Stimulated activated naive CD4-positive, alpha-beta T cell treated with Interleukin-2 at 50 U/mL for 16 hours (primary cell): ENCODE results near the gene MATK.

Experiments
- DNase-seq: peaks from one replicate; lab custom pipeline; 2025; lab: John Stamatoyannopoulos, UW

The MATK gene

DNA sequence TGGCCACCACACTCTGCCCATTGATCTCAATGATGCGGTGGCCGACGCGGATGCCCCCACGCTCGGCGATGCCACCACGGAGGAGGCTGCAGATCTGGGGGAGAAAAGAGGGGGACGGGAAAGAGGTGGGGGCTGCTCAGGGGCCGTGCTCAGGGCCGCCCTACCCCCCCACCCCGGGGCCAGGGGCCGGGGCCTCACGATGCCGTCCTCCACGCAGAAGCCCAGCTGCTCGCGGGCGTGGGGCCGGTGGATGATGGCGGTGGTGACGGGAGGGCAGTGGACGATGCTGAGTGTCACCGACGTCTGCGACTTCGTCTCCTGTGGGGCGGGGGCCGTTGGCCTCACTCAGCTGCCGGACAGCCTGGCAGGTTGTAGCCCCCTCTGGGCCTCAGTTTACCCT is 34.9 kb downstream of the MATK start:
- DNase-seq, result no peak

DNA sequence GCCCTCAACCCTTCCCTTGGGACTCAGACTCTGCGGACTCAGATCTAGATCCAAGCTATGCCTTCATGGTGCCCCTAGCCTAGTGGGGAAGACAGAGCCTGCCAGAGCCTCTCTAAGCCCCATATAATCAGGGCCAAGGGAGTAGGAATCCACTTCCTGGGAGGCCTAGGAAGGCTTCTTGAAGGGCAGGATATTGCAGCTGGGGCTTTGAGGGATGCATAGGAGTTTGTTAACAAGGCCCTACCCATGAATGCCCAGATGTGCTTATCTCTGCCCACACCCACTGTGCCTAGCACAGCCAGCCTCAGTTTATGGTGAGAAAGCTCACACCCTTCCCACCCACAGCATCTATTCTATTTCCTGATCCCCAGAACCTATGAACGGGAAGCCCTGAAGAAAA is 36.0 kb downstream of the MATK start:
- no peak for DNase-seq

DNA sequence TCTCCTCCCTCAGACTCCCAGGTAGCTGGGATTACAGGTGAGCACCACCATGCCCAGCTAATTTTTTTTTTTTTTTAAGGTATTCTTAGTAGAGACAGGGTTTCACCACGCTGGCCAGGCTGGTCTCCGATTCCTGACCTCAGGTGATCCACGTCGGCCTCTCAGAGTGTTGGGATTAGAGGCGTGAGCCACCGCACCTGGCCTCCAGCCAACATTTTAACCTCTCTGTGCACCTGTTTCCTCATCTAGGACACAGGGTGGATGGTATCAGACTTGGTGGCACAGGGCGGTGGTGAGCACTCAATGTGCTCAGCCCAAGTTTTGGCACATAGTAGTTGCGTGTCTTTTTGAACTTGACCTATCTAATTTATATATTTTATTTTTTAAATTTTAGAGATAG is 37.2 kb downstream of the MATK start:
- DNase-seq, result no peak

DNA sequence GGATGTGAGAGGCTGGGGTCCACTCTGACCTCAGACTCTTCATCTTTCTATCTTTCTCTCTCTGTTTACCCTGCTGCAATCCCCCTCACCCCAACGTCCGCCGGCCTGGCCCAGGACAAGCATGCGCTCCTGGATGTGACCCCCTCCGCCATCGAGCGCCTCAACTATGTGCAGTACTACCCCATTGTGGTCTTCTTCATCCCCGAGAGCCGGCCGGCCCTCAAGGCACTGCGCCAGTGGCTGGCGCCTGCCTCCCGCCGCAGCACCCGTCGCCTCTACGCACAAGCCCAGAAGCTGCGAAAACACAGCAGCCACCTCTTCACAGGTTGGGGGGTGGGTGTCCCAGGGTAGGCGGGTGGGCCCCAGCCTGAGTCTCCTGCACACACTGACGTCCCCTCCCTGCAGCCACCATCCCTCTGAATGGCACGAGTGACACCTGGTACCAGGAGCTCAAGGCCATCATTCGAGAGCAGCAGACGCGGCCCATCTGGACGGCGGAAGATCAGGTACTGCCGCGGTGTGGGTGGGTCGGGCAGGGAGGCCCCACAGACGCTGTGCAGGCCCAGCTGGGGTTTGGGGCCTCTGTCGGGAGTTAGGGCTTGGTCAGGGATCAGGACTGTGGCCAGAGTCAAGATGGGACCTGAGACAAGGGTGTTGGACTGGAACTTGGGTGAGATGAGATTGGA is 39.7 kb downstream of the MATK start:
- no peak for DNase-seq

DNA sequence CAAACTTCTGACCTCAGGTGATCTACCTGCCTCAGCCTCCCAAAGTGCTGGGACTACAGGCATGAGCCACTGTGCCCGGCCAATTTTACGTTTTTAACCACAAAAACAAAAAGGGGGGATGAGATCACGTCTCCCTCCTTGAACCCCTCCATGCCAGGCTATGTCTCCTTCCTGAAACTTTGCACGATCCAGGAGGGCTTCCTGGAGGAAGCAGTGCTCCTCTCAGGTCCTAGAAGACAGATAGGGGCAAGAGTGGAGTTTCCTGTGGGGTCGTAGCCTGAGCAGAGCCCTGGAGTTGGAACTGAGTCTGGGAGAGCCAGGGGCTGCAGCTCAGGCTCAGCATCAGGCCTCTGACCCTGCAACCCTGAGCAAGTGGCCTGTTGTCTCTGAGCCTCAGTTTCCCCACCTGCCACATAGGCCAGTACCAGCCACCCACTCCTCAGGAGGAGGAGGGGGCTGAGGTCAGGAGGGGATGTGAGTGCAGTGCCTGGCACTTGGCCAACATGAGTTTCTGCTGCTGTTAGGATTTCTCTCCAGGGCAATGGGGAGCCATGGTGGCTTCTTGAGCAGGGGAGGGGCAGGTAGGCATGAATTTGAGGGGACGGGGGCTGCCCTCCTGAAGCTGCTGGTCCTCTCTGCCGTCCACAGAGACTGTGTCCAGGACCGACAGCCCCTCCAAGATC is 40.7 kb downstream of the MATK start:
- no peak for DNase-seq

DNA sequence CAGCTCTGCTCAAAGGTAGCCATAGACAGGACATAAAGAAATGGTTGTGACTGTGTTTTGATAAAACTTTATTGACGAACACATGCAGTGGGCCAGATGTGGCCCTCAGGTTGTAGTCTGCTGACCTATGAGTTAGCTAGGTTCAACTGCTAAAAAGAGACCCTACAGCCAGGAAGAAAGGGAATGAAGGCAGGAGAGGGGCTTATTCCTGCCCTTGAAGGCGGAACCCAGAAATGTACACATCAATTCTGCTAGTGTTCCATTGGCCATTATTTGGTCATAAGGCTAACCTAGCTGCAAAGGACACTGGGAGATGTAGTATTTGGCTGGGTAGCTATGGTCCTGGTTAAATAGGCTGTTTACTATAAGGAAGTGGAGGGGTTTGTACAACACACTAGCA is 42.7 kb downstream of the MATK start:
- DNase-seq, result no peak

DNA sequence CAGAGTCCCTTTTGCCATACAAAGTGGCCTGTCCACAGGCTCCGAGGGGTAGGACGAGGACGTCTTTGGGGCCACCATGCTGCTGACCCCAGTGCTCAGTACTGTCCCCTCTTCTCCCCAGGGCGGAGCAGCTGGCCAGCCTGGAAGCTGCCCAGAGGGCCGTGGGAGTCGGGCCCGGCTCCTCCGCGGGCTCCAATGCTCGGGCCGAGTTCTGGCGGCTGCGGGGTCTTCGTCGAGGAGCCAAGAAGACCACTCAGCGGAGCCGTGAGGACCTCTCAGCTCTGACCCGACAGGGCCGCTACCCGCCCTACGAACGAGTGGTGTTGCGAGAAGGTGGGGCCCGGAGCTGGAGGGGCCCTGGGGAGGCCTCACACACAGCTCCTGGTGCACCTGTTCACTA is 45.8 kb downstream of the MATK start:
- DNase-seq, result no peak

DNA sequence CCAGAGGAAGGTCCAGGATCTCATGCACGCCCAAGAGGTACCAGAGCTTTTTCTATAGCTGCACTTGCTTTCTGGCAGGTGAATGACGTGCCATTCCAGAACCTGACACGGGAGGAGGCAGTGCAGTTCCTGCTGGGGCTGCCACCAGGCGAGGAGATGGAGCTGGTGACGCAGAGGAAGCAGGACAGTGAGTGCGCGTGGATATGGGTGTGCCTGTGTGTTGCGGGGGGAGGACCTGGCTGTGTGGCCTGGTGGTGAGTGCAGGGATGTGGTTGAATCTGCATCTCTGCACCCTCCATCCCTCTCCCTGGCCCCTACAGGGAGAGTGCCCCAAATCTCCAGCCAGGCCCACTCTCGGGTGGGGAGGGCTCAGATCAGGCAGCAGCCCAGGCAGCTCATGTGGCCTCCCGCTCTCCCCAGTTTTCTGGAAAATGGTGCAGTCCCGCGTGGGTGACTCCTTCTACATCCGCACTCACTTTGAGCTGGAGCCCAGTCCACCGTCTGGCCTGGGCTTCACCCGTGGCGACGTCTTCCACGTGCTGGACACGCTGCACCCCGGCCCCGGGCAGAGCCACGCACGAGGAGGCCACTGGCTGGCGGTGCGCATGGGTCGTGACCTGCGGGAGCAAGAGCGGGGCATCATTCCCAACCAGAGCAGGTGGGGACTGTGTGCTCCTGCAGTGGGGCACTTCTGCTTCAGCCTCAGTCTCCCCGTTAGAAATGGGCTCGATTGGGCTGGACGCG is 47.5 kb downstream of the MATK start:
- DNase-seq, result no peak

DNA sequence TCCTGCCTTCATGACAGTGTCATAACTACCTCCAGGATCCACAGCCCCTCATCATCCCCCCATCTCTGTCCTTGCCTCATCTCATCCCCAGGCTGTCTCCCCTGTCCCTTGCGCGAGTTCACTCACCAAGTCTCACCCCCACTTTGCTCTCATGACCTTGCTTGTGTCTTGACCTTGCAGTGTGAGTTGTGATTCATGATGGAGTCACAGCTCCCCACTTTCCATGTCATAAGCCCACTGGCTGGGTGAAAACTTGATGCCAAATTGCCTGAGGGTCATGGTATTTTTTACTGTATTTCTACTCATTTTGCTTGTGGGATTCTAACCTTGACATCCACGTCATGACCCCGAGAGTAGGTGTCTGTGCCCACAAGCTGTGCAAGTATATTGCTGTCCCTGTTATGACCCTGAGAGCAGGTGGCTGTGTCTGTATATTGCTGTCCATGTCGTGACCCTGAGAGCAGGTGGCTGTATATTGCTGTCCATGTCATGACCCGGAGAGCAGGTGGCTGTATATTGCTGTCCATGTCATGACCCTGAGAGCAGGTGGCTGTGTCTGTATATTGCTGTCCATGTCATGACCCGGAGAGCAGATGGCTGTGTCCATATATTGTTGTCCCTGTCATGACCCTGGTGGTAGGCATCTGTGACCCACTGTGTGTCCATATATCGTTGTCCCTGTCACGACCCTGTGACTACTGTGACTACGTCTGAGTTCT is 48.5 kb downstream of the MATK start:
- DNase-seq, result no peak

DNA sequence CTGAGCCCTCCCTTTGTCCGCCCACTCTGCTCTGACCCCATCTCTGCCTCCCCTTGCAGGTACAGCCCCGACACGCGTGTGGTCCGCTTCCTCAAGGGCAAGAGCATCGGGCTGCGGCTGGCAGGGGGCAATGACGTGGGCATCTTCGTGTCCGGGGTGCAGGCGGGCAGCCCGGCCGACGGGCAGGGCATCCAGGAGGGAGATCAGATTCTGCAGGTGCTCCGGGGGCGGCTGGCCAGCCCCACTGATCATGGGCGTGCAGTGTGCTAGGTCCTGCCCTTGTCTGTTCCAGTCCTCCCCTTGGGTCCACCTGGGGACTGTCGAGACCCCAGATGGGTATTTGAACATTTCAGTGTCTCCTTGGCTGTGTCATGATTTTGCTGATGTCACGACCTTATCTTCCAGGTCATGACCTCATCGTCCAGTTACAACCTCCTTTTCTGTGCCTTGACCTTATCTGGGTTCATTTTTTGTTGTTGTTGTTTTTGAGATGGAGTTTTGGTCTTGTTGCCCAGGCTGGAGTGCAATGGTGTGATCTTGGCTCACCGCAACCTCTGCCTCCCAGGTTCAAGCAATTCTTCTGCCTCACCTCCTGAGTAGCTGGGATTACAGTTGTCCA is 50.0 kb downstream of the MATK start:
- DNase-seq, result no peak

DNA sequence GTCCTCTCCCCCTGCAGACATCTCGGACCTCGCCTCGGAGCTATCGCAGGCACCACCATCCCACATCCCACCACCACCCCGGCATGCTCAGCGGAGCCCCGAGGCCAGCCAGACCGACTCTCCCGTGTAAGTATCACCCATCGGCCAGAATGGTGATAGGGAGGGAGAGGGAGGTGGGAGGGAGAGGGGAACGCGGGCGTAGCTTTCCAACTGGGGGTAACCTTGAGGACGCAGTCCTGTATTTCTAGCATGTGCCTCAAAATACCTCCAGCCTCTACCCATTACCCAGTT is 51.9 kb downstream of the MATK start:
- no peak for DNase-seq

DNA sequence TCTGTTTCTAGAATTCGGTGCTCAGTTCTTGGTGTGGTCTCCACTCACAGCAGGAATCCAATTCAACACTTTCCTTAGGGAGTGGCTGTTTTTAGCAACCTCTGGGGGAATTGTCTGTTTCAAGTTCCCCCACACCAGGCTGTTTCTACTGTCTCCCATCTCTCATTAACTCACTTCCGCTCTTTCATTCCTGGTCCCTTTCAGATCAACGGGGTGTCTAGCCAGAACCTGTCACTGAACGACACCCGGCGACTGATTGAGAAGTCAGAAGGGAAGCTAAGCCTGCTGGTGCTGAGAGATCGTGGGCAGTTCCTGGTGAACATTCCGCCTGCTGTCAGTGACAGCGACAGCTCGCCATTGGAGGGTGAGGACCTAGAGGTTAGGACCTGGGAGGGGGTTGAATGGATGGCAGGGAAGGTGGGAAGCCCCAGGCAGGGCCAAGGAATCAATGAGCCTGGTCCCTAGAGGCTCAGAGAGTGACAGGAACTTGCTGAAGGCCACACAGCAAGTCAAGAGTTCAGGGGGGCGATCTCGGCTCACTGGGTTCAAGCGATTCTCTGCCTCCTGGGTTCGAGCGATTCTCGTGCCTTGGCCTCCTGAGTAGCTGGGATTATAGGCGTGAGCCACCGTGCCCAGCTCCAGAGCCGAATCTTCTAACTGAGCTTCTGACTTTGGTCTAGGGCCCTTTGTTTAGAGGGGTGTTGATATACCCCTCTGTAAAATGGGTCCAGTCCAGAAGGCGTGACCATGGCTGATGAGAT is 52.5 kb downstream of the MATK start:
- no peak for DNase-seq

DNA sequence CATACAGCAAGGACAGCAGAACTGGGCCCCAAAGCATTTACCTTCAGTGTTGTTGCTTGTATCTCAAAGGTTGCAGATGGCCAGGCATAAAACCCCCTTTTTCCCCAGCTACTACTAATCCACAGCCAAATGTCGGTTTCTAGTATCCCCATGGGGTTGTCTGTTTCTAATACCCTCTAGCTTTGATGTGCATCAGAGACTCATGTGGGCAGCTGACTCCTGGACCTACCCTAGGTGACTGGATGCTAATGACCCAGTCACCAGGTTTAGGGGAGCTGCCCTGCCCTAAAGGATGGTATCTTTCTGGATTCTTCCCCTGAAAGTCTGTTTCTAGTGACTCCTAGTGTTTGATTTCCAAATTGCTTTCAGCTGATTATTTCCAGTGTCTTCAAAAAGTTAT is 54.1 kb downstream of the MATK start:
- no peak for DNase-seq

DNA sequence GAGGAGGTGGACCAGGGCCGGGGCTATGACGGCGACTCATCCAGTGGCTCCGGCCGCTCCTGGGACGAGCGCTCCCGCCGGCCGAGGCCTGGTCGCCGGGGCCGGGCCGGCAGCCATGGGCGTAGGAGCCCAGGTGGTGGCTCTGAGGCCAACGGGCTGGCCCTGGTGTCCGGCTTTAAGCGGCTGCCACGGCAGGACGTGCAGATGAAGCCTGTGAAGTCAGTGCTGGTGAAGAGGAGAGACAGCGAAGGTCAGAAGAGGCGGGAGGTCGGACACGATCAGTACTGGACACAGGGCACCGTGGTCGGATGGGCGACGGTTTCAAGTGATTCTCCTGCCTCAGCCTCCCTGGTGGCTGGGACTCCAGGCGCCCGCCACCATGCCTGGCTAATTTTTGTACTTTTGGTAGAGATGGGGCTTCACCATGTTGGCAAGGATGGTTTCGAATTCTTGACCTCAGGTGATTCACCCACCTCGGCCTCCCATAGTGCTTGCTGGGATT is 55.7 kb downstream of the MATK start:
- DNase-seq, result no peak
